Prostate gland (tissue), 2 donors: Measurements from ENCODE around the gene HIGD1A.

Experiments used
- POLR2A ChIP-seq: fragments of 450-650 bp; IDR thresholded peaks from one replicate; pipeline ENCODE4 v1.6.1; 2016; ENCODE audit warnings: antibody characterized with exemption, mild to moderate bottlenecking
- TF ChIP-seq, protein P1 (sequence below), 4 experiments: fragments of 200-600 bp in 2 of 4; fragments of 450-650 bp in 2 of 4; sonication (generic) in 2 of 4; IDR thresholded peaks; 1 replicate in 3 of 4; 2 replicates in 1 of 4; pipeline ENCODE4 v1.5.1; 2016 to 2019; ENCODE audit warnings: antibody characterized with exemption in 4 of 4, mild to moderate bottlenecking in 2 of 4, moderate library complexity in 2 of 4

DNA sequence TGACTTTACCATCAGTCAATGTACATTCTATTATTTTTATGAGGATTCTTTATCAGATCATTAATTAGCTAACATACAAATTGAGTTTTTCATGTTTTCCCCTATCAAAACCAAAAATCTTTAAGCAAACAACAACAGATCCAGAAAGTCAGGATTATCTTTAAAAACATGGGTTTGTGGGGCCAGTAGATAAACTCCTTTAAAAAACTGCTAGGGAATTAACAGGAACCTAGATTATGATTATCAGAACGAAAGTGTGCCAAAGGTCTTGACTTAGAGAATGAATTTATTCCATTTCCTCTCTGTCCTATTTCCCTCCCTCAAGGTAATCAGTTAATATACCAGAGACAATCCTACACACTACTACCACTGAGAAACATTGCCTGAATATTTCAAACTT is 18.1 kb downstream of the HIGD1A start:
- TF ChIP-seq, protein P1, sequence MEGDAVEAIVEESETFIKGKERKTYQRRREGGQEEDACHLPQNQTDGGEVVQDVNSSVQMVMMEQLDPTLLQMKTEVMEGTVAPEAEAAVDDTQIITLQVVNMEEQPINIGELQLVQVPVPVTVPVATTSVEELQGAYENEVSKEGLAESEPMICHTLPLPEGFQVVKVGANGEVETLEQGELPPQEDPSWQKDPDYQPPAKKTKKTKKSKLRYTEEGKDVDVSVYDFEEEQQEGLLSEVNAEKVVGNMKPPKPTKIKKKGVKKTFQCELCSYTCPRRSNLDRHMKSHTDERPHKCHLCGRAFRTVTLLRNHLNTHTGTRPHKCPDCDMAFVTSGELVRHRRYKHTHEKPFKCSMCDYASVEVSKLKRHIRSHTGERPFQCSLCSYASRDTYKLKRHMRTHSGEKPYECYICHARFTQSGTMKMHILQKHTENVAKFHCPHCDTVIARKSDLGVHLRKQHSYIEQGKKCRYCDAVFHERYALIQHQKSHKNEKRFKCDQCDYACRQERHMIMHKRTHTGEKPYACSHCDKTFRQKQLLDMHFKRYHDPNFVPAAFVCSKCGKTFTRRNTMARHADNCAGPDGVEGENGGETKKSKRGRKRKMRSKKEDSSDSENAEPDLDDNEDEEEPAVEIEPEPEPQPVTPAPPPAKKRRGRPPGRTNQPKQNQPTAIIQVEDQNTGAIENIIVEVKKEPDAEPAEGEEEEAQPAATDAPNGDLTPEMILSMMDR (IDR thresholded peaks at IDR 0.05) = no peak
- no peak for TF ChIP-seq POLR2A
